SK-N-SH (cell line): ENCODE data around the gene XPA. TPM values are rescaled to one million over a fixed set of nuclear protein-coding genes. Genes with fewer than 3 reads are reported as not detected.

ENCODE experiments used
- CTCF ChIA-PET: fragments of 300-600, 350-600 bp; formaldehyde crosslinking; extraction: SDS; loops from one replicate; lab custom pipeline; 2021; lab: Yijun Ruan, JAX
- POLR2A ChIA-PET: fragments of 350-600 bp; sonication (Branson Sonifier 250); formaldehyde crosslinking; extraction: SDS; loops from one replicate; lab custom pipeline; 2020; ENCODE audit warnings: antibody characterized with exemption, inconsistent platforms; lab: Yijun Ruan, JAX
- DNase-seq: peaks from one replicate; pipeline ENCODE4 v3.0.0; 2012
- H2AFZ ChIP-seq: fragments of 200-600 bp; sonication (generic); 2 replicates; pipeline ENCODE4 v1.8.1; 2016; ENCODE audit warnings: antibody characterized with exemption, mild to moderate bottlenecking, low read depth
- H3F3A ChIP-seq: fragments of 200-600 bp; sonication (generic); replicated peaks from 2 replicates; pipeline ENCODE3; 2016; ENCODE audit warnings: antibody characterized with exemption, mild to moderate bottlenecking; ENCODE audit not compliant: insufficient read depth
- H3K27ac ChIP-seq, 2 experiments: fragments of 200-500 bp in 1 of 2; fragments of 200-600 bp in 1 of 2; sonication (Bioruptor generic) in 1 of 2; sonication (generic), shearing (Covaris generic) in 1 of 2; 2 replicates each; pipeline versions ENCODE4 v1.5.1 to v1.6.1; 2014 to 2016; ENCODE audit warnings: low read depth in 2 of 2, inconsistent platforms in 1 of 2, low read length in 1 of 2, mild to moderate bottlenecking in 1 of 2, mixed read lengths in 1 of 2
- H3K27me3 ChIP-seq: fragments of 200-600 bp; sonication (generic), shearing (Covaris generic); 2 replicates; pipeline ENCODE4 v1.6.1; 2016; ENCODE audit warnings: mixed run types; ENCODE audit not compliant: insufficient read depth
- H3K36me3 ChIP-seq, 2 experiments: fragments of 200-500 bp in 1 of 2; fragments of 200-600 bp in 1 of 2; sonication (Bioruptor generic) in 1 of 2; sonication (generic) in 1 of 2; replicated peaks in 1 of 2; 2 replicates each; pipeline versions ENCODE3 to v1.5.1; 2014 to 2016; ENCODE audit warnings: low read length in 1 of 2, mild to moderate bottlenecking in 1 of 2; ENCODE audit not compliant: insufficient read depth in 2 of 2, control insufficient read depth in 1 of 2
- H3K4me1 ChIP-seq, 2 experiments: fragments of 200-500 bp in 1 of 2; fragments of 200-600 bp in 1 of 2; sonication (Bioruptor generic) in 1 of 2; sonication (generic), shearing (Covaris generic) in 1 of 2; 2 replicates each; pipeline versions ENCODE4 v1.5.1 to v1.6.1; 2014 to 2016; ENCODE audit warnings: low read depth in 1 of 2, low read length in 1 of 2, mixed run types in 1 of 2; ENCODE audit not compliant: insufficient read depth in 2 of 2, control insufficient read depth in 1 of 2
- H3K4me2 ChIP-seq: fragments of 200-600 bp; sonication (generic), shearing (Covaris generic); 2 replicates; pipeline ENCODE4 v1.6.1; 2017; ENCODE audit warnings: mixed run types
- H3K4me3 ChIP-seq, 2 experiments: fragments of 200-500 bp in 1 of 2; fragments of 200-600 bp in 1 of 2; sonication (Bioruptor generic) in 1 of 2; sonication (generic), shearing (Covaris generic) in 1 of 2; 2 replicates each; pipeline versions ENCODE4 v1.5.1 to v1.8.1; 2014 to 2016; ENCODE audit warnings: low read depth in 2 of 2, inconsistent platforms in 1 of 2, low read length in 1 of 2, mild to moderate bottlenecking in 1 of 2, mixed read lengths in 1 of 2, moderate library complexity in 1 of 2
- H3K79me2 ChIP-seq: fragments of 200-600 bp; sonication (generic); 2 replicates; pipeline ENCODE4 v1.8.1; 2017; ENCODE audit warnings: mild to moderate bottlenecking; ENCODE audit not compliant: insufficient read depth
- H3K9ac ChIP-seq: fragments of 200-600 bp; sonication (generic); 2 replicates; pipeline ENCODE4 v1.6.1; 2017; ENCODE audit warnings: mixed run types
- H3K9me2 ChIP-seq: fragments of 200-600 bp; sonication (generic); 2 replicates; pipeline ENCODE4 v1.6.1; 2017; ENCODE audit warnings: mixed run types
- H3K9me3 ChIP-seq: fragments of 200-600 bp; sonication (generic); 2 replicates; pipeline ENCODE4 v1.6.1; 2017; ENCODE audit warnings: mixed run types, mild to moderate bottlenecking, moderate library complexity
- H4K20me1 ChIP-seq: fragments of 200-600 bp; sonication (generic); 2 replicates; pipeline ENCODE4 v1.6.1; 2017; ENCODE audit warnings: mild to moderate bottlenecking, mixed run types; ENCODE audit not compliant: insufficient read depth
- CHD2 ChIP-seq: fragments of 150-350 bp; IDR thresholded peaks from 2 replicates; pipeline ENCODE4 v1.6.1; 2018; ENCODE audit warnings: low read length; ENCODE audit not compliant: partially characterized antibody
- EZH2phosphoT487 ChIP-seq: fragments of 200-600 bp; sonication (generic); IDR thresholded peaks from 2 replicates; pipeline ENCODE4 v1.6.1; 2017; ENCODE audit warnings: low read depth, mixed run types, mild to moderate bottlenecking, antibody characterized with exemption, moderate library complexity, borderline replicate concordance
- FOXM1 ChIP-seq: IDR thresholded peaks from 2 replicates; pipeline ENCODE4 v1.4.0; 2012; ENCODE audit warnings: low read depth, mild to moderate bottlenecking
- JUND ChIP-seq: IDR thresholded peaks from 2 replicates; pipeline ENCODE4 v1.4.0; 2012
- PBX3 ChIP-seq: IDR thresholded peaks from 2 replicates; pipeline ENCODE4; 2012
- RAD21 ChIP-seq: IDR thresholded peaks from 2 replicates; pipeline ENCODE4 v1.6.1; 2012; ENCODE audit warnings: mild to moderate bottlenecking, low read length
- RCOR1 ChIP-seq: fragments of 150-350 bp; IDR thresholded peaks from 2 replicates; pipeline ENCODE4 v1.6.1; 2017; ENCODE audit warnings: antibody characterized with exemption, low read length
- RFX5 ChIP-seq: IDR thresholded peaks from 2 replicates; pipeline ENCODE4 v1.6.1; 2012; ENCODE audit warnings: mild to moderate bottlenecking, improper control_type of control experiment, low read length
- RXRA ChIP-seq: IDR thresholded peaks from 2 replicates; pipeline ENCODE4 v1.4.0; 2012; ENCODE audit warnings: low read depth, mild to moderate bottlenecking, borderline replicate concordance
- TAF1 ChIP-seq: IDR thresholded peaks from 2 replicates; pipeline ENCODE4 v1.6.1; 2012; ENCODE audit warnings: low read depth, mild to moderate bottlenecking, low read length, moderate library complexity, borderline replicate concordance
- WGBS: methylation state at CpG from one replicate; pipeline ENCODE4 v1.1.6; 2017; ENCODE audit warnings: low lambda C conversion rate; 5-methylcytosine and 5-hydroxymethylcytosine counted together
- polyA plus RNA-seq, 3 experiments: library from polyadenylated mRNA; depleted of rRNA; stranded (reverse); fragments of >200 nt; gene quantifications; 2 replicates each; pipeline ENCODE4 v1.2.3, GENCODE V29; 2012
- TF ChIP-seq, protein P1 (sequence below): IDR thresholded peaks from 2 replicates; pipeline ENCODE4 v1.4.0; 2012; ENCODE audit warnings: low read depth, borderline replicate concordance
- TF ChIP-seq, protein P2 (sequence below): fragments of 150-350 bp; IDR thresholded peaks from 2 replicates; pipeline ENCODE4 v1.6.1; 2017; ENCODE audit warnings: antibody characterized with exemption, low read length, low read depth, borderline replicate concordance
- TF ChIP-seq, protein P3 (sequence below): fragments of 200-600 bp; sonication (generic); IDR thresholded peaks from 2 replicates; pipeline ENCODE4 v1.6.1; 2017; ENCODE audit warnings: antibody characterized with exemption, mild to moderate bottlenecking, moderate library complexity
- TF ChIP-seq, protein P4 (sequence below): IDR thresholded peaks from 2 replicates; pipeline ENCODE4 v1.6.1; 2012; ENCODE audit warnings: mild to moderate bottlenecking, low read depth, low read length, moderate library complexity

The XPA gene
- polyA plus RNA-seq, 1 of the 3 experiments (the other 2 are of a cell fraction), result 3.3 TPM

DNA sequence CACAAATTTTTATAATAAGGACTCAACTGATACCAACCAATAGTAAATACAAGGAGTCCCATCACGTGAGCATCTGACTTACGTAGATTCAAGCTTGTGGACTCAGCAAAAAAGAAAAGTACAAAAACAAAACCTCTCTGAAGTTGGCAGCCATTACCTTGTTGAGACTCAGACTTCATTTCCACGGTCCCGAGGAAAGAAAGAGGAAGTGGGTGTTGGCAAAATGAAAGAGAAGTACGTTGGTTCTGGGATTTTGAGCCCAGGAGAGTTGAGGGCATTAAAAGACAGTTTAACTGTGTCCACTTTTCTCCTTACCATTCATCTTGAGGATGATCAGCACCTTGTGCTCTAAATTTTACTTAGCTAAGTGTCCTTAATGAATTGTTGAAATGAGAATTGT is 36.8 kb downstream of the XPA start (continued):
- TF ChIP-seq, protein P1, sequence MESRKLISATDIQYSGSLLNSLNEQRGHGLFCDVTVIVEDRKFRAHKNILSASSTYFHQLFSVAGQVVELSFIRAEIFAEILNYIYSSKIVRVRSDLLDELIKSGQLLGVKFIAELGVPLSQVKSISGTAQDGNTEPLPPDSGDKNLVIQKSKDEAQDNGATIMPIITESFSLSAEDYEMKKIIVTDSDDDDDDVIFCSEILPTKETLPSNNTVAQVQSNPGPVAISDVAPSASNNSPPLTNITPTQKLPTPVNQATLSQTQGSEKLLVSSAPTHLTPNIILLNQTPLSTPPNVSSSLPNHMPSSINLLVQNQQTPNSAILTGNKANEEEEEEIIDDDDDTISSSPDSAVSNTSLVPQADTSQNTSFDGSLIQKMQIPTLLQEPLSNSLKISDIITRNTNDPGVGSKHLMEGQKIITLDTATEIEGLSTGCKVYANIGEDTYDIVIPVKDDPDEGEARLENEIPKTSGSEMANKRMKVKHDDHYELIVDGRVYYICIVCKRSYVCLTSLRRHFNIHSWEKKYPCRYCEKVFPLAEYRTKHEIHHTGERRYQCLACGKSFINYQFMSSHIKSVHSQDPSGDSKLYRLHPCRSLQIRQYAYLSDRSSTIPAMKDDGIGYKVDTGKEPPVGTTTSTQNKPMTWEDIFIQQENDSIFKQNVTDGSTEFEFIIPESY, result no peak

DNA sequence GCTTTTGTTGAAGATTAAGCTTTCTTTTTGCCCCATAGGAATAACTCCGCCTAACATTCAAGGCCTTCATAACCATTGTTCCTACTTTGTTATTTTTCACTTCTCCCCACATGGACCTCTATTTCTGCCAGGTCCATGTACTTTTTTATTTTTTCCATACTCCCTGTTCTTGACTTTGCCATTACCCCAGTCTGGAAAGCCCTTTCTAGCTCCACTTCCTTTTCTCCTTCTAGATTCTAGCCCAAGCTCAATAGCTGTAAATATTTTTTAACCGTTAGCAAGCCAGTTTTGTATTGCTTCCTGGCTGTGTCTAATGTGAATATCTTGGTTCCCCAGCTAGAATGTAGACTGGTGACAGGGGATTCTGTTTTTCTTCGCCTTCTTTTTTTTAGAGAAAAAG is 37.4 kb downstream of the XPA start:
- POLR2A ChIA-PET, result interaction anchor here (0.8 kb wide), 1 partner anchor 14 kb away, joined by 5 read pairs; no protein-coding TSS in a partner anchor
- Histone ChIP-seq H3K79me2 (no peaks in the 10 kb centered on the region), H3K4me3 (no peak overlapping the region), H3K4me1 (no peaks in the 10 kb centered on the region), H3K27ac (no peak overlapping the region), H3K27me3 (no peaks in the 10 kb centered on the region), H3K9me2 (no peaks in the 10 kb centered on the region), H4K20me1 (no peaks in the 10 kb centered on the region), H3K36me3 (peaks cover 85 to 87% of the 10 kb centered on the region in 2 experiments), H2AFZ (no peak overlapping the region), H3K9ac (no peak overlapping the region), H3K4me2 (no peak overlapping the region), H3K9me3 (no peaks in the 10 kb centered on the region), H3F3A (peaks cover 7% of the 10 kb centered on the region)
- CTCF ChIA-PET, result no interaction called here
- TF ChIP-seq, protein P2, sequence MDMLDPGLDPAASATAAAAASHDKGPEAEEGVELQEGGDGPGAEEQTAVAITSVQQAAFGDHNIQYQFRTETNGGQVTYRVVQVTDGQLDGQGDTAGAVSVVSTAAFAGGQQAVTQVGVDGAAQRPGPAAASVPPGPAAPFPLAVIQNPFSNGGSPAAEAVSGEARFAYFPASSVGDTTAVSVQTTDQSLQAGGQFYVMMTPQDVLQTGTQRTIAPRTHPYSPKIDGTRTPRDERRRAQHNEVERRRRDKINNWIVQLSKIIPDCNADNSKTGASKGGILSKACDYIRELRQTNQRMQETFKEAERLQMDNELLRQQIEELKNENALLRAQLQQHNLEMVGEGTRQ, result no peak
- TF ChIP-seq PBX3 (no peak), CHD2 (no peak)
- no peak for DNase-seq
- 99% methylated on average over 3 of the region's 3 CpGs for WGBS

GRCh38 chr9:97658707-97659106 is 38.4 kb downstream of the XPA start:
- Histone ChIP-seq H3K36me3 (peaks cover 87 to 89% of the 10 kb centered on the region in 2 experiments), H2AFZ (no peak overlapping the region), H3F3A (peaks cover 7% of the 10 kb centered on the region), H3K4me2 (no peak overlapping the region), H3K9me2 (no peaks in the 10 kb centered on the region), H3K27ac (no peak overlapping the region), H3K79me2 (no peaks in the 10 kb centered on the region), H3K27me3 (no peaks in the 10 kb centered on the region), H3K4me3 (no peak overlapping the region), H3K9me3 (no peaks in the 10 kb centered on the region), H3K9ac (no peak overlapping the region), H4K20me1 (no peaks in the 10 kb centered on the region), H3K4me1 (no peaks in the 10 kb centered on the region)
- ChIA-PET POLR2A (no interaction called here), CTCF (interaction anchor here (0.9 to 1.0 kb wide), 2 partner anchors 18 to 21 kb away, joined by 3 read pairs; no protein-coding TSS in a partner anchor)
- WGBS, result 52% methylated on average over 1 of the region's 1 CpG
- no peak for DNase-seq
- TF ChIP-seq FOXM1 (no peak), JUND (no peak), RCOR1 (no peak), RAD21 (no peak), EZH2phosphoT487 (no peak), RXRA (no peak), CHD2 (no peak), RFX5 (no peak), TAF1 (no peak)
- TF ChIP-seq, protein P3, sequence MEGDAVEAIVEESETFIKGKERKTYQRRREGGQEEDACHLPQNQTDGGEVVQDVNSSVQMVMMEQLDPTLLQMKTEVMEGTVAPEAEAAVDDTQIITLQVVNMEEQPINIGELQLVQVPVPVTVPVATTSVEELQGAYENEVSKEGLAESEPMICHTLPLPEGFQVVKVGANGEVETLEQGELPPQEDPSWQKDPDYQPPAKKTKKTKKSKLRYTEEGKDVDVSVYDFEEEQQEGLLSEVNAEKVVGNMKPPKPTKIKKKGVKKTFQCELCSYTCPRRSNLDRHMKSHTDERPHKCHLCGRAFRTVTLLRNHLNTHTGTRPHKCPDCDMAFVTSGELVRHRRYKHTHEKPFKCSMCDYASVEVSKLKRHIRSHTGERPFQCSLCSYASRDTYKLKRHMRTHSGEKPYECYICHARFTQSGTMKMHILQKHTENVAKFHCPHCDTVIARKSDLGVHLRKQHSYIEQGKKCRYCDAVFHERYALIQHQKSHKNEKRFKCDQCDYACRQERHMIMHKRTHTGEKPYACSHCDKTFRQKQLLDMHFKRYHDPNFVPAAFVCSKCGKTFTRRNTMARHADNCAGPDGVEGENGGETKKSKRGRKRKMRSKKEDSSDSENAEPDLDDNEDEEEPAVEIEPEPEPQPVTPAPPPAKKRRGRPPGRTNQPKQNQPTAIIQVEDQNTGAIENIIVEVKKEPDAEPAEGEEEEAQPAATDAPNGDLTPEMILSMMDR, result no peak
- TF ChIP-seq, protein P2, result no peak
- TF ChIP-seq, protein P4, sequence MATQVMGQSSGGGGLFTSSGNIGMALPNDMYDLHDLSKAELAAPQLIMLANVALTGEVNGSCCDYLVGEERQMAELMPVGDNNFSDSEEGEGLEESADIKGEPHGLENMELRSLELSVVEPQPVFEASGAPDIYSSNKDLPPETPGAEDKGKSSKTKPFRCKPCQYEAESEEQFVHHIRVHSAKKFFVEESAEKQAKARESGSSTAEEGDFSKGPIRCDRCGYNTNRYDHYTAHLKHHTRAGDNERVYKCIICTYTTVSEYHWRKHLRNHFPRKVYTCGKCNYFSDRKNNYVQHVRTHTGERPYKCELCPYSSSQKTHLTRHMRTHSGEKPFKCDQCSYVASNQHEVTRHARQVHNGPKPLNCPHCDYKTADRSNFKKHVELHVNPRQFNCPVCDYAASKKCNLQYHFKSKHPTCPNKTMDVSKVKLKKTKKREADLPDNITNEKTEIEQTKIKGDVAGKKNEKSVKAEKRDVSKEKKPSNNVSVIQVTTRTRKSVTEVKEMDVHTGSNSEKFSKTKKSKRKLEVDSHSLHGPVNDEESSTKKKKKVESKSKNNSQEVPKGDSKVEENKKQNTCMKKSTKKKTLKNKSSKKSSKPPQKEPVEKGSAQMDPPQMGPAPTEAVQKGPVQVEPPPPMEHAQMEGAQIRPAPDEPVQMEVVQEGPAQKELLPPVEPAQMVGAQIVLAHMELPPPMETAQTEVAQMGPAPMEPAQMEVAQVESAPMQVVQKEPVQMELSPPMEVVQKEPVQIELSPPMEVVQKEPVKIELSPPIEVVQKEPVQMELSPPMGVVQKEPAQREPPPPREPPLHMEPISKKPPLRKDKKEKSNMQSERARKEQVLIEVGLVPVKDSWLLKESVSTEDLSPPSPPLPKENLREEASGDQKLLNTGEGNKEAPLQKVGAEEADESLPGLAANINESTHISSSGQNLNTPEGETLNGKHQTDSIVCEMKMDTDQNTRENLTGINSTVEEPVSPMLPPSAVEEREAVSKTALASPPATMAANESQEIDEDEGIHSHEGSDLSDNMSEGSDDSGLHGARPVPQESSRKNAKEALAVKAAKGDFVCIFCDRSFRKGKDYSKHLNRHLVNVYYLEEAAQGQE, result no peak
